K562 (cell line): ENCODE results near the gene PHKA2. TPM values are rescaled to one million over a fixed set of nuclear protein-coding genes. Genes with fewer than 3 reads are reported as not detected.

Source experiments
- DNMT1 ChIP-seq: fragments of 450-650 bp; IDR thresholded peaks from 2 replicates; pipeline ENCODE4 v1.6.1; 2016; ENCODE audit warnings: antibody characterized with exemption, mild to moderate bottlenecking
- NRF1 ChIP-seq, 2 experiments: fragments of 450-650 bp; IDR thresholded peaks in 1 of 2; conservative IDR thresholded peaks in 1 of 2; 2 replicates each; pipeline ENCODE4 v1.6.1; 2014; ENCODE audit warnings: mild to moderate bottlenecking in 2 of 2
- RUNX1 ChIP-seq: sonication (generic); IDR thresholded peaks from 2 replicates; pipeline ENCODE4 v1.6.1; 2016; ENCODE audit warnings: antibody characterized with exemption, low read depth
- SRSF7 ChIP-seq: fragments of 200-400 bp; formaldehyde crosslinking; optimal IDR thresholded peaks from 2 replicates; pipeline ENCODE3; 2017; ENCODE audit warnings: mild to moderate bottlenecking, low read depth, low read length
- TCF7 ChIP-seq: sonication (generic); IDR thresholded peaks from 2 replicates; pipeline ENCODE4 v1.6.1; 2016; ENCODE audit warnings: antibody characterized with exemption, borderline replicate concordance
- polyA plus RNA-seq, 8 experiments: library from polyadenylated mRNA; depleted of rRNA in 4 of 8; stranded (reverse) in 5 of 8; unstranded in 3 of 8; fragments of >200 nt; fragmentation: Nextera tagmentation in 2 of 8; fragmentation: Illumina TruSeq in 1 of 8; extraction: Ambion mirVana in 2 of 8; extraction: Trizol in 1 of 8; gene quantifications; 2 replicates each; pipeline versions ENCODE4 v1.2.1 to v1.2.3, GENCODE V29; 2011 to 2014; ENCODE audit warnings: inconsistent platforms in 1 of 8, missing spikeins in 1 of 8
- total RNA-seq, 7 experiments: library from RNA; depleted of rRNA in 6 of 7; stranded (reverse); fragments of >200 nt in 6 of 7; fragmentation: Illumina TruSeq in 2 of 7; extraction: Trizol in 2 of 7; gene quantifications; 2 replicates each; pipeline versions ENCODE4 v1.2.1 to v1.2.3, GENCODE V29; 2011 to 2021; ENCODE audit warnings: low replicate concordance in 1 of 7
- TF ChIP-seq, protein P1 (sequence below): sonication (generic); formaldehyde crosslinking; IDR thresholded peaks from 2 replicates; pipeline ENCODE4 v1.8.0; 2023; ENCODE audit warnings: missing genetic modification reagents, mild to moderate bottlenecking, borderline replicate concordance
- TF ChIP-seq, protein P2 (sequence below), 2 experiments: IDR thresholded peaks in 1 of 2; conservative IDR thresholded peaks in 1 of 2; 2 replicates each; pipeline ENCODE4 v1.6.1; 2016; ENCODE audit warnings: low read depth in 2 of 2, mild to moderate bottlenecking in 1 of 2, missing compliant biosample characterization in 1 of 2, missing genetic modification characterization in 1 of 2, moderate library complexity in 1 of 2

The PHKA2 gene
- total and polyA plus RNA-seq, 9 of the 15 experiments (the other 6 are each of a cell fraction or from before 2014, with no cell fraction given), result 2.8 to 33.1 (median 20.3) TPM

DNA sequence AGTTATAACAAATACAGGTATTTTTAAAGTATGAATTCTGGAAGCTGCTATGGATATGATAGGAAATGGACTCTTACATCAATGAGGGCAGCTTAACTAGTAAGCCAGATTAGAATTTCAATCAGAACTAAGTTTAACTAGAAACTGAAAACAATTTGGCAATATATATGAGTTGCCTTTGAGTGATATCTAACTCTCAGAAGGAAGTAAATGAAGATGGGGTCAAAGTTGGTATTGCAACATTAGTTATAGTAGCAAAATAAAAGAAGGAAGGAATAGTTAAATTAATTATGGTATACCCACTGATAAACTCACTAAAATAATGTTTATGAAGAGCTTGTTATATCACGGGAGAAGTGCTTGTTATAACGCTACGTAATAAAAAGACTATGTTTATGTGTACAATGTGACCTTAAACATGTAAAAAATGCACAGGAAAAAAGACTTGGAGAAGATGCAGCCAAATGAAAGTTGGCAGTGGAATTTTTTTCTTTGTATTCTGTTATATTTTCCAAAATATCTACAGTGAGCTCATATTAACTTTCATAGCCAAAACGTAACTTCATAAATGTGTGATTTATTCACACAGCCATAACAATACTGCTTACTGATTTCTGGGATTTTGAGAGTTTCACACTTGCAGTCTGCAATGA, 34.5 kb downstream of the PHKA2 start (continued):
- TF ChIP-seq, protein P1, sequence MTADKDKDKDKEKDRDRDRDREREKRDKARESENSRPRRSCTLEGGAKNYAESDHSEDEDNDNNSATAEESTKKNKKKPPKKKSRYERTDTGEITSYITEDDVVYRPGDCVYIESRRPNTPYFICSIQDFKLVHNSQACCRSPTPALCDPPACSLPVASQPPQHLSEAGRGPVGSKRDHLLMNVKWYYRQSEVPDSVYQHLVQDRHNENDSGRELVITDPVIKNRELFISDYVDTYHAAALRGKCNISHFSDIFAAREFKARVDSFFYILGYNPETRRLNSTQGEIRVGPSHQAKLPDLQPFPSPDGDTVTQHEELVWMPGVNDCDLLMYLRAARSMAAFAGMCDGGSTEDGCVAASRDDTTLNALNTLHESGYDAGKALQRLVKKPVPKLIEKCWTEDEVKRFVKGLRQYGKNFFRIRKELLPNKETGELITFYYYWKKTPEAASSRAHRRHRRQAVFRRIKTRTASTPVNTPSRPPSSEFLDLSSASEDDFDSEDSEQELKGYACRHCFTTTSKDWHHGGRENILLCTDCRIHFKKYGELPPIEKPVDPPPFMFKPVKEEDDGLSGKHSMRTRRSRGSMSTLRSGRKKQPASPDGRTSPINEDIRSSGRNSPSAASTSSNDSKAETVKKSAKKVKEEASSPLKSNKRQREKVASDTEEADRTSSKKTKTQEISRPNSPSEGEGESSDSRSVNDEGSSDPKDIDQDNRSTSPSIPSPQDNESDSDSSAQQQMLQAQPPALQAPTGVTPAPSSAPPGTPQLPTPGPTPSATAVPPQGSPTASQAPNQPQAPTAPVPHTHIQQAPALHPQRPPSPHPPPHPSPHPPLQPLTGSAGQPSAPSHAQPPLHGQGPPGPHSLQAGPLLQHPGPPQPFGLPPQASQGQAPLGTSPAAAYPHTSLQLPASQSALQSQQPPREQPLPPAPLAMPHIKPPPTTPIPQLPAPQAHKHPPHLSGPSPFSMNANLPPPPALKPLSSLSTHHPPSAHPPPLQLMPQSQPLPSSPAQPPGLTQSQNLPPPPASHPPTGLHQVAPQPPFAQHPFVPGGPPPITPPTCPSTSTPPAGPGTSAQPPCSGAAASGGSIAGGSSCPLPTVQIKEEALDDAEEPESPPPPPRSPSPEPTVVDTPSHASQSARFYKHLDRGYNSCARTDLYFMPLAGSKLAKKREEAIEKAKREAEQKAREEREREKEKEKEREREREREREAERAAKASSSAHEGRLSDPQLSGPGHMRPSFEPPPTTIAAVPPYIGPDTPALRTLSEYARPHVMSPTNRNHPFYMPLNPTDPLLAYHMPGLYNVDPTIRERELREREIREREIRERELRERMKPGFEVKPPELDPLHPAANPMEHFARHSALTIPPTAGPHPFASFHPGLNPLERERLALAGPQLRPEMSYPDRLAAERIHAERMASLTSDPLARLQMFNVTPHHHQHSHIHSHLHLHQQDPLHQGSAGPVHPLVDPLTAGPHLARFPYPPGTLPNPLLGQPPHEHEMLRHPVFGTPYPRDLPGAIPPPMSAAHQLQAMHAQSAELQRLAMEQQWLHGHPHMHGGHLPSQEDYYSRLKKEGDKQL (CRISPR knock-in tag), result no peak
- TF ChIP-seq TCF7, result no peak
- TF ChIP-seq, protein P2, sequence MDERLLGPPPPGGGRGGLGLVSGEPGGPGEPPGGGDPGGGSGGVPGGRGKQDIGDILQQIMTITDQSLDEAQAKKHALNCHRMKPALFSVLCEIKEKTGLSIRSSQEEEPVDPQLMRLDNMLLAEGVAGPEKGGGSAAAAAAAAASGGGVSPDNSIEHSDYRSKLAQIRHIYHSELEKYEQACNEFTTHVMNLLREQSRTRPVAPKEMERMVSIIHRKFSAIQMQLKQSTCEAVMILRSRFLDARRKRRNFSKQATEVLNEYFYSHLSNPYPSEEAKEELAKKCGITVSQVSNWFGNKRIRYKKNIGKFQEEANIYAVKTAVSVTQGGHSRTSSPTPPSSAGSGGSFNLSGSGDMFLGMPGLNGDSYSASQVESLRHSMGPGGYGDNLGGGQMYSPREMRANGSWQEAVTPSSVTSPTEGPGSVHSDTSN (CRISPR knock-in tag; IDR thresholded peaks at IDR 0.05; ENCODE audit: low read depth), result no peak
- TF ChIP-seq, protein P2 (tag; conservative IDR thresholded peaks at IDR 0.05; ENCODE audit: low read depth), result no peak
- no peak for TF ChIP-seq RUNX1
- no peak for TF ChIP-seq NRF1 (conservative IDR thresholded peaks at IDR 0.05 in 1 of 2, IDR thresholded peaks at IDR 0.05 in 1 of 2)
- TF ChIP-seq SRSF7, result no peak
- no peak for TF ChIP-seq DNMT1
